ENCODE results near the gene B4GALT2.

B4GALT2 gene

GRCh38 chr1:44033041-44033575, 54.1 kb downstream of the B4GALT2 start:
- H3K27me3 Mint-ChIP-seq: peaks cover 18% of the 10 kb centered on the region
- H3K4me3 Mint-ChIP-seq: no peak overlapping the region
- CTCF ChIA-PET: interaction anchor here (2.1 to 9.8 kb wide), 2 partner anchors 15 to 29 kb away, joined by 8 to 161 read pairs; no protein-coding TSS in a partner anchor
- no peak overlapping the region for H3K27ac Mint-ChIP-seq
- no peak for DNase-seq
- no peaks in the 10 kb centered on the region for H3K36me3 Mint-ChIP-seq
- H3K4me1 Mint-ChIP-seq: peaks cover 32% of the 10 kb centered on the region
- H3K9me3 Mint-ChIP-seq: no peaks in the 10 kb centered on the region

- Mint-ChIP-seq H3K36me3 (no peaks in the 10 kb centered on the region), H3K27ac (no peak overlapping the region), H3K4me3 (no peak overlapping the region), H3K4me1 (peaks cover 27% of the 10 kb centered on the region), H3K9me3 (no peaks in the 10 kb centered on the region), H3K27me3 (peaks cover 18% of the 10 kb centered on the region)
- CTCF ChIA-PET: interaction anchor here (2.1 to 9.8 kb wide), 2 partner anchors 15 to 30 kb away, joined by 8 to 161 read pairs; no protein-coding TSS in a partner anchor
- no peak for DNase-seq
Observed at GRCh38 chr1:44033756-44034155, 54.7 kb downstream of the B4GALT2 start.

GRCh38 chr1:44034423-44034822, 55.4 kb downstream of the B4GALT2 start:
- Mint-ChIP-seq H3K9me3 (no peaks in the 10 kb centered on the region), H3K4me1 (peaks cover 21% of the 10 kb centered on the region), H3K27ac (no peak overlapping the region), H3K36me3 (no peaks in the 10 kb centered on the region), H3K27me3 (peaks cover 18% of the 10 kb centered on the region), H3K4me3 (no peak overlapping the region)
- CTCF ChIA-PET: interaction anchor here (1.1 to 9.8 kb wide), 3 partner anchors 14 to 381 kb away, joined by 3 to 161 read pairs (median 8); no protein-coding TSS in a partner anchor
- DNase-seq: no peak

GRCh38 chr1:44034976-44035716, 56.1 kb downstream of the B4GALT2 start:
- H3K36me3 Mint-ChIP-seq: no peaks in the 10 kb centered on the region
- CTCF ChIA-PET: interaction anchor here (0.6 to 9.8 kb wide), 10 partner anchors 10 to 391 kb away, joined by 3 to 161 read pairs (median 6); no protein-coding TSS in a partner anchor
- H3K27ac Mint-ChIP-seq: no peak overlapping the region
- H3K4me3 Mint-ChIP-seq: no peak overlapping the region
- DNase-seq: no peak
- peaks cover 16% of the 10 kb centered on the region for H3K4me1 Mint-ChIP-seq
- H3K9me3 Mint-ChIP-seq: no peaks in the 10 kb centered on the region
- H3K27me3 Mint-ChIP-seq: peaks cover 23% of the 10 kb centered on the region

GRCh38 chr1:44035726-44036408, 56.9 kb downstream of the B4GALT2 start:
- H3K36me3 Mint-ChIP-seq: no peaks in the 10 kb centered on the region
- no peaks in the 10 kb centered on the region for H3K9me3 Mint-ChIP-seq
- CTCF ChIA-PET: interaction anchor here (0.6 to 9.8 kb wide), 18 partner anchors 9 to 508 kb away, joined by 3 to 161 read pairs (median 4); partner anchors contain the start of gene DMAP1
- no peak for DNase-seq
- H3K27me3 Mint-ChIP-seq: peaks cover 22% of the 10 kb centered on the region
- peaks cover 16% of the 10 kb centered on the region for H3K4me1 Mint-ChIP-seq
- H3K4me3 Mint-ChIP-seq: no peak overlapping the region
- H3K27ac Mint-ChIP-seq: no peak overlapping the region

GRCh38 chr1:44036409-44037139, 57.6 kb downstream of the B4GALT2 start:
- H3K4me1 Mint-ChIP-seq: peaks cover 12% of the 10 kb centered on the region
- no peaks in the 10 kb centered on the region for H3K36me3 Mint-ChIP-seq
- H3K9me3 Mint-ChIP-seq: no peaks in the 10 kb centered on the region
- DNase-seq: peak; percentile 79
- no peak overlapping the region for H3K4me3 Mint-ChIP-seq
- peaks cover 15% of the 10 kb centered on the region for H3K27me3 Mint-ChIP-seq
- CTCF ChIA-PET: interaction anchor here (0.6 to 9.8 kb wide), 17 partner anchors 8 to 555 kb away, joined by 3 to 161 read pairs (median 5); partner anchors contain the start of gene DMAP1
- no peak overlapping the region for H3K27ac Mint-ChIP-seq

- no peak overlapping the region for H3K4me3 Mint-ChIP-seq
Observed at GRCh38 chr1:44037154-44037553, 58.1 kb downstream of the B4GALT2 start.

GRCh38 chr1:44038876-44039657, 60.1 kb downstream of the B4GALT2 start:
- CTCF ChIA-PET: interaction anchor here (2.0 kb wide), 1 partner anchor 33 kb away, joined by 14 read pairs; no protein-coding TSS in a partner anchor
- Mint-ChIP-seq H3K36me3 (no peaks in the 10 kb centered on the region), H3K4me1 (no peaks in the 10 kb centered on the region), H3K4me3 (no peak overlapping the region), H3K9me3 (no peaks in the 10 kb centered on the region), H3K27me3 (peaks cover 23% of the 10 kb centered on the region), H3K27ac (no peak overlapping the region)
- DNase-seq: no peak

More at GRCh38 chr1:44037154-44037553, 58.1 kb downstream of the B4GALT2 start:
- Mint-ChIP-seq H3K27me3 (peaks cover 14% of the 10 kb centered on the region), H3K27ac (peak overlapping the region; percentile 43), H3K9me3 (no peaks in the 10 kb centered on the region), H3K36me3 (no peaks in the 10 kb centered on the region), H3K4me1 (peaks cover 7% of the 10 kb centered on the region)
- no peak for DNase-seq
- CTCF ChIA-PET: interaction anchor here (0.6 to 9.8 kb wide), 16 partner anchors 7 to 556 kb away, joined by 3 to 161 read pairs (median 5); partner anchors contain the start of gene DMAP1

GRCh38 chr1:44040418-44040817, 61.4 kb downstream of the B4GALT2 start:
- H3K27me3 Mint-ChIP-seq: peaks cover 26% of the 10 kb centered on the region
- no peaks in the 10 kb centered on the region for H3K4me1 Mint-ChIP-seq
- no peak overlapping the region for H3K4me3 Mint-ChIP-seq

More at GRCh38 chr1:44040418-44040817, 61.4 kb downstream of the B4GALT2 start:
- Mint-ChIP-seq H3K27ac (no peak overlapping the region), H3K9me3 (no peaks in the 10 kb centered on the region), H3K36me3 (no peaks in the 10 kb centered on the region)
- CTCF ChIA-PET: interaction anchor here (1.3 to 2.0 kb wide), 3 partner anchors 34 to 42 kb away, joined by 4 to 14 read pairs (median 6); no protein-coding TSS in a partner anchor
- no peak for DNase-seq

Measured in activated naive CD4-positive, alpha-beta T cell treated with anti-CD3 and anti-CD28 coated beads, Interleukin-2, amount 10 ng/mL, durations not matched to agents 7 days and 5 days (primary cell).